GM12875 (cell line): ENCODE data around the gene C11orf65.
"Not testable (repeated sequence)": the region's sequence is repeated elsewhere in the genome, so short reads cannot be mapped to it uniquely, and the experiment has no call there.

ENCODE experiments used
- H3K4me3 ChIP-seq: one replicate; pipeline ENCODE4 v1.5.1; 2011; ENCODE audit warnings: low read depth, low read length, control low read depth
- TF ChIP-seq, protein P1 (sequence below): IDR thresholded peaks from 2 replicates; pipeline ENCODE4 v1.5.1; 2011; ENCODE audit warnings: low read depth, mild to moderate bottlenecking, control low read depth, inconsistent platforms, low read length, moderate library complexity, borderline replicate concordance; ENCODE audit not compliant: insufficient read depth

The C11orf65 gene

DNA sequence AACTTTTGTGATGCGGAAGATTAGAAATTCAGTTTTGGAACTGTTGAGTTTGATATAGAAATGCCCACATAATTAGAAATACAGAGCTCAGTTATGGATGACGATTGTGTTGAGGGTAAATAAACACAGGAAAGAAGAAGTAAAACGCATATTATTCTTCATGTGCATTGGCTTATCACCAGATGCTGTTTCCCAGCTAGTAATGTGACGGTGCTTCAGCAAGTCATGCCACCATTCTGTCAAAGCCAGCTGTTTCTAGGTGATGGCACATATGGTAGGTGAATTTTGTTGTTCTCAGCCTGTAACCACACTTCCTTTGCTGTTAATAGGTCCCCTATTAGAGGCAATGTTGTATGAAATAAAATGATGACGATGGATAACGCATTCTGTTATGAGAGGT is 68.9 kb downstream of the C11orf65 start:
- TF ChIP-seq, protein P1, sequence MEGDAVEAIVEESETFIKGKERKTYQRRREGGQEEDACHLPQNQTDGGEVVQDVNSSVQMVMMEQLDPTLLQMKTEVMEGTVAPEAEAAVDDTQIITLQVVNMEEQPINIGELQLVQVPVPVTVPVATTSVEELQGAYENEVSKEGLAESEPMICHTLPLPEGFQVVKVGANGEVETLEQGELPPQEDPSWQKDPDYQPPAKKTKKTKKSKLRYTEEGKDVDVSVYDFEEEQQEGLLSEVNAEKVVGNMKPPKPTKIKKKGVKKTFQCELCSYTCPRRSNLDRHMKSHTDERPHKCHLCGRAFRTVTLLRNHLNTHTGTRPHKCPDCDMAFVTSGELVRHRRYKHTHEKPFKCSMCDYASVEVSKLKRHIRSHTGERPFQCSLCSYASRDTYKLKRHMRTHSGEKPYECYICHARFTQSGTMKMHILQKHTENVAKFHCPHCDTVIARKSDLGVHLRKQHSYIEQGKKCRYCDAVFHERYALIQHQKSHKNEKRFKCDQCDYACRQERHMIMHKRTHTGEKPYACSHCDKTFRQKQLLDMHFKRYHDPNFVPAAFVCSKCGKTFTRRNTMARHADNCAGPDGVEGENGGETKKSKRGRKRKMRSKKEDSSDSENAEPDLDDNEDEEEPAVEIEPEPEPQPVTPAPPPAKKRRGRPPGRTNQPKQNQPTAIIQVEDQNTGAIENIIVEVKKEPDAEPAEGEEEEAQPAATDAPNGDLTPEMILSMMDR: no peak
- no peak overlapping the region for H3K4me3 ChIP-seq

DNA sequence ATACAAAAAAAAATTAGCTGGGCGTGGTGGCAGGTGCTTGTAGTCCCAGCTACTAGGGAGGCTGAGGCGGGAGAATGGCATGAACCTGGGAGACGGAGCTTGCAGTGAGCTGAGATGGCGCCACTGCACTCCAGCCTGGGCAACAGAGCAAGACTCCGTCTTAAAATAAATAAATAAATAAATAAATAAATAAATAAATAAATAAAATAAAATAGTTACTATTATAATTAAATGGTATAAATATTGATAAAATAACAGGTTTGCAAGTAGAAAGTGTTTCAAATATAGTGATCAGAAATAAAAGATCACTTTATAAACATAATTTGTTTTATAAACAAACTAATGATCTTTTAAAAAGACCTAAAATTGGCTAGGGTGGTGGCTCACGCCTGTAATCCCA is 70.7 kb downstream of the C11orf65 start:
- not testable (repeated sequence) for H3K4me3 ChIP-seq

DNA sequence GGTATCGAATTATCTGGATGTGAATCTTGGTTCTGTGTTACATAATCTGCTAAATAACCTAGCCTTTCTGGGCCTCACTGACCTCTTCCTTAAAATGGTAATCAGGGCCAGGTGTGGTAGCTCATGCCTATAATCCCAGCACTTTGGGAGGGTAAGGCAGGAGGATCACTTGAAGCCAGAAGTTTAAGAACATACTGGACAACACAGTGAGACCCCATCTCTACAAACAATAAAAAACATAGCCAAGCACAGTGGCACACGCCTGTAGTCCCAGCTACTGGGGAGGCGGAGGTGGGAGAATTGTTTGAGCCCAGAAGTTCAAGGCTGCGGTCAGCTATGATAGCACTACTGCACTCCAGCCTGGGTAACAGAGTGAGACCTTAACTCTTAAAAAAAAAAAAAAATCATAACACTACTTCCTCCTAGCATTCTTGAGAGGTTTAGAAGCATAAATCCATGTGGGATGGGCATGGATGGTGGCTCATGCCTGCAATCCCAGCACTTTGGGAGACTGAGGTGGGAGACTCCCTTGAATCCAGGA is 72.5 kb downstream of the C11orf65 start:
- no peak overlapping the region for H3K4me3 ChIP-seq
- TF ChIP-seq, protein P1: no peak

DNA sequence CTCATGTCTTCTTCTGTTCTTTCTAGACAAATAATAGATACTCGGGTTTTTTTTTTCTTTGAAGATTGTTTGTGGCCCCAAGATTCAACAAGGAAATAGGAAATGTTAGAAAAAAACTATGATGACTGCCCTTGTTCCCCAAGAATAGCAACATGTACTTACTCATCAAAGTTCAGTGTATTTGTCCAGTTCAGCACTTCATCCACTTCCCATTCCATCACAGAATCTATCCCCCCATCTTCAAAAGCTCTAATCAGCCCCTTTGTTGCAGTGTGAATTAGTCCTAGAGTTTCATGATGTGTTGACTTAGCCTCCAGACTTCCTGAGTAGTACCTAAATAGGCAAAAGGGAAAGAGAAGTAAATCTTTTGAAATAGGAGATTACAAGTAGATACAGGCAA is 74.3 kb downstream of the C11orf65 start:
- TF ChIP-seq, protein P1: no peak
- no peak overlapping the region for H3K4me3 ChIP-seq

DNA sequence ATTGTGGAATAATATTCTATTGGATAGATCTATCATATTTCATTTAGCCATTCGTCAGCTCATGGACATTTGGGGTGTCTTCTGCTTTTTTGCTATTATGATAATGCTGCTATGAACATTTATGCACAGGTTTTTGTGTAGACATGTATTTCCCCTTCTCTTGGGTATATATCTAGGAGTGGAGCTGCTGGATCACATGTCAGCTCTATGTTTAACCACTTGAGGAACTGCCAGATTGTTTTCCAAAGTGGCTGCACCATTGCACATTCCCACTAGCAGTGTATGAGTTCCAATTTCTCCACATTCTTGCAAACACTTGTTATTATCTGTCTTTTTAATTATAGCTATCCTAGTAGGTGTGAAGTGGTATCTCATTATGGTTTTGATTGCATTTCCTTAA is 75.0 kb downstream of the C11orf65 start:
- H3K4me3 ChIP-seq: no peak overlapping the region
- TF ChIP-seq, protein P1: no peak

DNA sequence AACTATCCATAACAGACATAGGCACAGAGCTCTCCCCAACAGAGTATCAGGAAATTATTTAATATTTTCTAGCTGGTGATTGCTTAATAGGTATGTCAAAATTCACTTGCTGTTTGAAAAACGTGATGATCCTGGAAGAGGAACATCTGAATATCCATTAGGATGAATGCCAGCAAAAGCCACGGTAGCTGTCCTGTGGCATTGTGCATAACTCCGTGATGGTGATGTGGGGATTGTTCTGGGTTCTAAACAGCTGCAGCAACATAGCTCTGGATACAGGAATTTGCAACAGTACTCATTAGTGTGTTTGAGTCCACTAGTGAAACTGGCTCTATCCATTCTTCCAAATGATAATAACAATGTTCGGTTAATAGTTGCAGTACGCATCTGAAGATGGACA is 78.8 kb downstream of the C11orf65 start:
- TF ChIP-seq, protein P1: no peak
- H3K4me3 ChIP-seq: no peak overlapping the region

DNA sequence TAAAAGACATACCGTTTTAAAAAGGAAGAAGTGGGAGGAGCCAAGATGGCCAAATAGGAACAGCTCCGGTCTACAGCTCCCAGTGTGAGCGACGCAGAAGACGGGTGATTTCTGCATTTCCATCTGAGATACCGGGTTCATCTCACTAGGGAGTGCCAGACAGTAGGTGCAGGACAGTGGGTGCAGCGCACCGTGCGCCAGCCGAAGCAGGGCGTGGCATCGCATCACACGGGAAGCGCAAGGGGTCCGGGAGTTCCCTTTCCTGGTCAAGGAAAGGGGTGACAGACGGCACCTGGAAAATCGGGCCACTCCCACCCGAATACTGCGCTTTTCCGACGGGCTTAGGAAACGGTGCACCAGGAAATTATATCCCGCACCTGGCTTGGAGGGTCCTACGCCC is 93.8 kb downstream of the C11orf65 start:
- H3K4me3 ChIP-seq: not testable (repeated sequence)

DNA sequence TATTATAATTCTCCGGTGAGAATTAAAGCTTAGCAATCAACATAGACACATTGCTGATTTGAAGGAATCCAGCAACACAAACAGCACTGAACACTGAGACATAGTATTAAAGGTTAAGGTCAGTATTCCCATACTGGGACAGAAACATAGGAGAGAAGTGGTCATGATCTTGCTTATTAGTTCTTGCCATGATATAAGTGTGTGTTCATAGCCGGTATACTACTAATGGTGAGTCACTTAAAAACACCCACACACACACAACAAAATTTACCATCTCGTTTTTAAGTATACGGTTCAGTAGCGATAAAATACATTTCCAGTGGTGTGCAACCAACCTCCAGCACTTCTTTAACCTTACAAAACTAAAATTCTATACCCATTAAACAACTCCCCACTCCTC is 96.3 kb downstream of the C11orf65 start:
- H3K4me3 ChIP-seq: no peak overlapping the region
- TF ChIP-seq, protein P1: no peak
